ENCODE measurements around the gene C1orf105.

- TF ChIP-seq CTCF (IDR thresholded peaks at IDR 0.05 in 4 of 5, conservative IDR thresholded peaks at IDR 0.05 in 1 of 5) (no peak), POLR2A (IDR thresholded peaks at IDR 0.05) (no peak)
These were observed 25.7 kb upstream of the C1orf105 start for GRCh38 chr1:172394811-172395210.

Data from gastrocnemius medialis (tissue), 4 donors.